Activated CD8-positive, alpha-beta T cell treated with anti-CD3 and anti-CD28 coated beads, Interleukin-2, amount 10 ng/mL, durations not matched to agents 7 days and 5 days (primary cell): ENCODE results near the gene CPOX. TPM values are rescaled to one million over a fixed set of nuclear protein-coding genes. Genes with fewer than 3 reads are reported as not detected.

Source experiments
- ATAC-seq: fragments of 150-1000 bp; cut with Tn5 transposase; one replicate; pipeline ENCODE4 v1.10.0; 2021; ENCODE audit warnings: moderate library complexity
- CTCF ChIA-PET: fragments of 350-600 bp; sonication (Branson Sonifier 250); formaldehyde crosslinking; loops from one replicate; lab custom pipeline; 2021; ENCODE audit warnings: antibody characterized with exemption; lab: Charles Lee
- POLR2A ChIA-PET: fragments of 350-600 bp; sonication (Branson Sonifier 250); formaldehyde crosslinking; loops from one replicate; lab custom pipeline; 2021; ENCODE audit warnings: antibody characterized with exemption; lab: Charles Lee
- DNase-seq: peaks from one replicate; pipeline ENCODE4 v3.0.0-alpha.2; 2020
- H3K27ac Mint-ChIP-seq: one replicate; pipeline ENCODE4 v1.8.0; 2021; ENCODE audit warnings: mild to moderate bottlenecking, mixed read lengths
- H3K27me3 Mint-ChIP-seq: one replicate; pipeline ENCODE4 v1.8.0; 2021; ENCODE audit warnings: low read depth, mixed read lengths
- H3K36me3 Mint-ChIP-seq: one replicate; pipeline ENCODE4 v1.8.0; 2021; ENCODE audit warnings: low read depth, mixed read lengths
- H3K4me1 Mint-ChIP-seq: one replicate; pipeline ENCODE4 v1.8.0; 2021; ENCODE audit warnings: low read depth, mixed read lengths
- H3K4me3 Mint-ChIP-seq: one replicate; pipeline ENCODE4 v1.8.0; 2021; ENCODE audit warnings: mild to moderate bottlenecking, mixed read lengths
- H3K9me3 Mint-ChIP-seq: one replicate; pipeline ENCODE4 v1.8.0; 2022; ENCODE audit warnings: mixed read lengths; ENCODE audit not compliant: insufficient read depth
- total RNA-seq, 2 experiments: library from RNA; stranded (reverse); gene quantifications; one replicate each; pipeline ENCODE4 v1.2.3, GENCODE V29; 2021

The CPOX gene
- total RNA-seq, 2 experiments from 2014 or later = 63.8 to 65.3 TPM

GRCh38 chr3:98536456-98537017 lies 56.9 kb downstream of the CPOX start:
- Mint-ChIP-seq H3K4me3 (peak overlapping the region; percentile 57), H3K27me3 (no peaks in the 10 kb centered on the region), H3K4me1 (peaks cover 55% of the 10 kb centered on the region), H3K27ac (peak overlapping the region; percentile 80), H3K36me3 (peaks cover 54% of the 10 kb centered on the region), H3K9me3 (no peaks in the 10 kb centered on the region)
- ChIA-PET CTCF (interaction anchor here (0.6 to 3.6 kb wide), 11 partner anchors 9 to 66 kb away, joined by 3 to 22 read pairs (median 4); partner anchors contain the start of gene CLDND1), POLR2A (interaction anchor here (0.7 to 12.1 kb wide), 11 partner anchors 9 to 63 kb away, joined by 3 to 217 read pairs (median 4); partner anchors contain the start of genes CLDND1 and CPOX)
- ATAC-seq = peak; percentile 54
- no peak for DNase-seq

GRCh38 chr3:98534734-98535133 lies 58.7 kb downstream of the CPOX start:
- POLR2A ChIA-PET = interaction anchor here (2.8 to 12.1 kb wide), 3 partner anchors 13 to 30 kb away, joined by 18 to 217 read pairs (median 54); partner anchors contain the start of gene CLDND1
- peaks cover 58% of the 10 kb centered on the region for H3K36me3 Mint-ChIP-seq

GRCh38 chr3:98534168-98534567 lies 59.2 kb downstream of the CPOX start:
- peak overlapping the region; percentile 57 for H3K4me3 Mint-ChIP-seq
- DNase-seq = no peak
- H3K27me3 Mint-ChIP-seq = no peaks in the 10 kb centered on the region
- H3K9me3 Mint-ChIP-seq = no peaks in the 10 kb centered on the region
- POLR2A ChIA-PET = interaction anchor here (4.5 to 12.1 kb wide), 2 partner anchors 12 to 20 kb away, joined by 54 to 217 read pairs; partner anchors contain the start of gene CLDND1
- H3K4me1 Mint-ChIP-seq = peaks cover 58% of the 10 kb centered on the region
- peaks cover 60% of the 10 kb centered on the region for H3K36me3 Mint-ChIP-seq
- H3K27ac Mint-ChIP-seq = no peak overlapping the region
- CTCF ChIA-PET = interaction anchor here (1.1 to 2.3 kb wide), 2 partner anchors 9 to 30 kb away, joined by 3 to 5 read pairs; no protein-coding TSS in a partner anchor
- no peak for ATAC-seq

More at GRCh38 chr3:98534734-98535133, 58.7 kb downstream of the CPOX start:
- CTCF ChIA-PET = interaction anchor here (1.1 to 2.3 kb wide), 2 partner anchors 9 to 29 kb away, joined by 3 to 5 read pairs; no protein-coding TSS in a partner anchor
- H3K4me3 Mint-ChIP-seq = peak overlapping the region; percentile 49
- peak overlapping the region; percentile 63 for H3K27ac Mint-ChIP-seq
- no peaks in the 10 kb centered on the region for H3K27me3 Mint-ChIP-seq
- H3K4me1 Mint-ChIP-seq = peaks cover 60% of the 10 kb centered on the region
- ATAC-seq (no peak), DNase-seq (no peak)
- H3K9me3 Mint-ChIP-seq = no peaks in the 10 kb centered on the region

- Mint-ChIP-seq H3K4me1 (peaks cover 57% of the 10 kb centered on the region), H3K4me3 (peak overlapping the region; percentile 57), H3K27me3 (no peaks in the 10 kb centered on the region), H3K36me3 (peaks cover 63% of the 10 kb centered on the region), H3K27ac (peak overlapping the region; percentile 74), H3K9me3 (no peaks in the 10 kb centered on the region)
- DNase-seq (no peak), ATAC-seq (no peak)
- CTCF ChIA-PET = interaction anchor here (1.1 to 2.3 kb wide), 5 partner anchors 7 to 41 kb away, joined by 3 to 9 read pairs (median 7); no protein-coding TSS in a partner anchor
- POLR2A ChIA-PET = interaction anchor here (0.7 to 12.1 kb wide), 11 partner anchors 8 to 405 kb away, joined by 3 to 217 read pairs (median 9); partner anchors contain the start of genes CLDND1 and CPOX
Observed at GRCh38 chr3:98532709-98533571, 60.5 kb downstream of the CPOX start.

GRCh38 chr3:98532275-98532637 lies 61.2 kb downstream of the CPOX start:
- ChIA-PET POLR2A (interaction anchor here (0.7 to 12.1 kb wide), 10 partner anchors 9 to 405 kb away, joined by 3 to 217 read pairs (median 10); partner anchors contain the start of genes CLDND1 and CPOX), CTCF (interaction anchor here (1.0 to 2.3 kb wide), 4 partner anchors 14 to 42 kb away, joined by 3 to 9 read pairs (median 8); no protein-coding TSS in a partner anchor)
- Mint-ChIP-seq H3K4me1 (peaks cover 59% of the 10 kb centered on the region), H3K27ac (peak overlapping the region; percentile 71), H3K4me3 (peak overlapping the region; percentile 57), H3K36me3 (peaks cover 66% of the 10 kb centered on the region), H3K27me3 (no peaks in the 10 kb centered on the region), H3K9me3 (no peaks in the 10 kb centered on the region)
- no peak for ATAC-seq
- no peak for DNase-seq

- DNase-seq (no peak), ATAC-seq (peak; percentile 43)
- H3K27ac Mint-ChIP-seq = peak within 1 kb of the TSS; percentile 74
- peaks cover 63% of the 10 kb centered on the region for H3K36me3 Mint-ChIP-seq
- H3K4me3 Mint-ChIP-seq = peak within 1 kb of the TSS; percentile 57
- peaks cover 57% of the 10 kb centered on the region for H3K4me1 Mint-ChIP-seq
- H3K27me3 Mint-ChIP-seq = no peaks in the 10 kb centered on the region
- ChIA-PET POLR2A (interaction anchor here (0.7 to 12.1 kb wide), 8 partner anchors 9 to 406 kb away, joined by 3 to 217 read pairs (median 10); partner anchors contain the start of gene CLDND1), CTCF (interaction anchor here (1.0 to 2.3 kb wide), 4 partner anchors 15 to 42 kb away, joined by 3 to 9 read pairs (median 8); no protein-coding TSS in a partner anchor)
- H3K9me3 Mint-ChIP-seq = no peaks in the 10 kb centered on the region
Observed at GRCh38 chr3:98531622-98532274, 61.7 kb downstream of the CPOX start, which contains the start of gene GPR15. Gene GPR15, plus strand, starts transcription at chr3:98531978. Its CDS starts 56 bp downstream, at chr3:98532034.

- Mint-ChIP-seq H3K9me3 (no peaks in the 10 kb centered on the region), H3K4me3 (no peak overlapping the region), H3K27me3 (no peaks in the 10 kb centered on the region), H3K36me3 (peaks cover 61% of the 10 kb centered on the region), H3K27ac (no peak overlapping the region), H3K4me1 (peaks cover 55% of the 10 kb centered on the region)
- POLR2A ChIA-PET = no interaction called here
- no peak for ATAC-seq
- CTCF ChIA-PET = interaction anchor here (1.2 kb wide), 1 partner anchor 43 kb away, joined by 3 read pairs; no protein-coding TSS in a partner anchor
- DNase-seq = no peak
Observed at GRCh38 chr3:98530676-98531075, 62.7 kb downstream of the CPOX start.

GRCh38 chr3:98529856-98530459 lies 63.5 kb downstream of the CPOX start:
- H3K36me3 Mint-ChIP-seq = peaks cover 67% of the 10 kb centered on the region
- peak overlapping the region; percentile 70 for H3K27ac Mint-ChIP-seq
- H3K4me1 Mint-ChIP-seq = peaks cover 62% of the 10 kb centered on the region

More at GRCh38 chr3:98529856-98530459, 63.5 kb downstream of the CPOX start:
- peak overlapping the region; percentile 20 for H3K4me3 Mint-ChIP-seq
- no peaks in the 10 kb centered on the region for H3K27me3 Mint-ChIP-seq
- DNase-seq (no peak), ATAC-seq (no peak)
- H3K9me3 Mint-ChIP-seq = no peaks in the 10 kb centered on the region
- CTCF ChIA-PET = interaction anchor here (1.2 kb wide), 1 partner anchor 44 kb away, joined by 3 read pairs; no protein-coding TSS in a partner anchor
- POLR2A ChIA-PET = no interaction called here
